Adrenal gland (tissue), 12 donors: ENCODE data around the gene CPPED1. TPM values are rescaled to one million over a fixed set of nuclear protein-coding genes. Genes with fewer than 3 reads are reported as not detected.

Experiments used
- DNase-seq, 7 donors: peaks; one replicate each; pipeline ENCODE4 v3.0.0-alpha.2; 2019 to 2020
- H3K27ac ChIP-seq, 5 donors: fragments of 200-600 bp; sonication (generic) in 4 of 5; 1 replicate in 3 of 5; 2 replicates in 2 of 5; pipeline versions ENCODE4 v1.5.1 to v1.8.0; 2016 to 2020; ENCODE audit warnings: mild to moderate bottlenecking in 1 of 5
- H3K27me3 ChIP-seq: fragments of 200-600 bp; 2 replicates; pipeline ENCODE4 v1.8.0; 2021
- H3K36me3 ChIP-seq, 2 donors: fragments of 200-600 bp; replicated peaks in 1 of 2; 1 replicate in 1 of 2; 2 replicates in 1 of 2; pipeline versions ENCODE4 v1.5.1 to v1.8.0; 2018 to 2022
- H3K4me1 ChIP-seq, 2 donors: fragments of 200-600 bp; replicated peaks in 1 of 2; 1 replicate in 1 of 2; 2 replicates in 1 of 2; pipeline versions ENCODE4 v1.5.1 to v1.8.0; 2018 to 2021
- H3K4me3 ChIP-seq, 4 donors: fragments of 200-600 bp; sonication (generic) in 3 of 4; one replicate each; pipeline ENCODE4 v1.5.1; 2016 to 2018
- H3K9me3 ChIP-seq, 3 donors: fragments of 200-600 bp; sonication (generic) in 1 of 3; replicated peaks in 1 of 3; 1 replicate in 2 of 3; 2 replicates in 1 of 3; pipeline versions ENCODE4 v1.5.1 to v1.8.0; 2016 to 2021
- CTCF ChIP-seq, 6 experiments: fragments of 450-650 bp in 4 of 6; fragments of 200-600 bp in 2 of 6; sonication (generic) in 1 of 6; IDR thresholded peaks; 1 replicate in 5 of 6; 2 replicates in 1 of 6; pipeline versions ENCODE4 v1.5.1 to v1.8.0; 2016 to 2021; ENCODE audit warnings: antibody characterized with exemption in 6 of 6, mild to moderate bottlenecking in 2 of 6, moderate library complexity in 1 of 6
- POLR2A ChIP-seq, 2 donors: fragments of 450-650 bp; IDR thresholded peaks; one replicate each; pipeline ENCODE4 v1.6.1; 2017; ENCODE audit warnings: antibody characterized with exemption in 2 of 2, mild to moderate bottlenecking in 2 of 2, moderate library complexity in 1 of 2
- WGBS, 4 donors: extraction: QIAGEN DNeasy Blood & Tissue Kit in 2 of 4; methylation state at CpG; one replicate each; pipeline versions ENCODE4 v1.1.5 to v1.1.7; 2013 to 2017; 5-methylcytosine and 5-hydroxymethylcytosine counted together
- intact Hi-C, 2 donors: fragments of 100-400 bp; cut with DNase I; formaldehyde crosslinking; loops; one replicate each; pipeline versions ENCODE4 v1.14.1 to v1.15.0; 2022 to 2023
- polyA plus RNA-seq, 3 donors: library from polyadenylated mRNA; stranded (reverse); fragments of 200-250 nt in 2 of 3; fragments of 350-450 nt in 1 of 3; fragmentation: Illumina TruSeq in 1 of 3; extraction: RNeasy Lipid Tissue Mini Kit (QIAGEN cat#74804) in 1 of 3; gene quantifications; one replicate each; pipeline ENCODE4 v1.2.3, GENCODE V29; 2013 to 2014
- total RNA-seq, 9 donors: library from RNA; depleted of rRNA in 4 of 9; stranded (reverse); fragments of >200 nt in 4 of 9; fragments of 120-200 nt in 1 of 9; fragmentation: NEBNext Ultra II Directional in 1 of 9; extraction: Animal tissue kit (Norgen Biotek cat#: 25700) in 1 of 9; gene quantifications; one replicate each; pipeline versions ENCODE4 v1.1.0 to v1.2.4, GENCODE V29; 2013 to 2023
- donor health status: healthy with polysubstance abuse.
- donor health status: Bipolar disorder and iron deficiency.
- donor health status: DM: yes; HTN: yes; CAD: no.
- donor health status: DM: no; HTN: no; CAD: no.
- donor health status: DM: no; HTN: no; CAD: no.
- donor health status: DM: yes; HTN: yes; CAD: no.

CPPED1 gene
- total and polyA plus RNA-seq, 12 donors: 8.1 to 38.1 (median 14.2) TPM

GRCh38 chr16:12735805-12736204 is 67.9 kb downstream of the CPPED1 start:
- Histone ChIP-seq H3K36me3 (no peaks in the 10 kb centered on the region), H3K4me3 (no peak overlapping the region), H3K9me3 (peaks cover 0 to 7% (median 0%) of the 10 kb centered on the region in 3 donors), H3K27me3 (no peaks in the 10 kb centered on the region), H3K27ac (no peak overlapping the region), H3K4me1 (no peaks in the 10 kb centered on the region)
- TF ChIP-seq CTCF (IDR thresholded peaks at IDR 0.05) (no peak), POLR2A (IDR thresholded peaks at IDR 0.05) (no peak)
- intact Hi-C loops: no loop called here
- no peak for DNase-seq
- 89 to 100% (median 97%) methylated on average over 1 to 2 of the region's 2 CpGs for whole genome bisulfite sequencing, 4 donors

GRCh38 chr16:12732600-12732999 is 71.1 kb downstream of the CPPED1 start:
- no peak for DNase-seq
- Histone ChIP-seq H3K27ac (no peak overlapping the region), H3K9me3 (peaks cover 0 to 7% (median 0%) of the 10 kb centered on the region in 3 donors), H3K4me3 (no peak overlapping the region), H3K36me3 (no peaks in the 10 kb centered on the region), H3K4me1 (no peaks in the 10 kb centered on the region), H3K27me3 (no peaks in the 10 kb centered on the region)
- intact Hi-C loops: no loop called here
- no peak for TF ChIP-seq POLR2A (IDR thresholded peaks at IDR 0.05)
- TF ChIP-seq CTCF (IDR thresholded peaks at IDR 0.05): no peak

- no peak overlapping the region for H3K27ac ChIP-seq
- no peaks in the 10 kb centered on the region for H3K4me1 ChIP-seq
- TF ChIP-seq CTCF (IDR thresholded peaks at IDR 0.05) (no peak), POLR2A (IDR thresholded peaks at IDR 0.05) (no peak)
- intact Hi-C loops: no loop called here
- no peak overlapping the region for H3K4me3 ChIP-seq
- peaks cover 0 to 7% (median 0%) of the 10 kb centered on the region in 3 donors for H3K9me3 ChIP-seq
- H3K27me3 ChIP-seq: no peaks in the 10 kb centered on the region
- no peaks in the 10 kb centered on the region for H3K36me3 ChIP-seq
- DNase-seq: no peak
- 55 to 78% (median 66%) methylated on average over 4 of the region's 4 CpGs for WGBS, 4 donors
Observed at GRCh38 chr16:12729448-12729847, 74.2 kb downstream of the CPPED1 start.

- DNase-seq: no peak
- no peak overlapping the region for H3K4me3 ChIP-seq
- H3K27ac ChIP-seq: no peak overlapping the region
- no peaks in the 10 kb centered on the region for H3K27me3 ChIP-seq
- intact Hi-C loops: no loop called here
- WGBS, 4 donors: 85 to 88% (median 87%) methylated on average over 5 of the region's 5 CpGs
- TF ChIP-seq CTCF (IDR thresholded peaks at IDR 0.05) (no peak), POLR2A (IDR thresholded peaks at IDR 0.05) (no peak)
- peaks cover 0 to 7% (median 0%) of the 10 kb centered on the region in 3 donors for H3K9me3 ChIP-seq
- no peaks in the 10 kb centered on the region for H3K4me1 ChIP-seq
- no peaks in the 10 kb centered on the region for H3K36me3 ChIP-seq
Observed at GRCh38 chr16:12728469-12728868, 75.2 kb downstream of the CPPED1 start.
